GM18502 (cell line): ENCODE results near the gene SCUBE2.
A peak's percentile ranks its signal among the peaks of the same experiment; 100 is the strongest.
"Not testable (repeated sequence)": the region's sequence is repeated elsewhere in the genome, so short reads cannot be mapped to it uniquely, and the experiment has no call there.

ENCODE experiments used
- ATAC-seq: cut with Tn5 transposase; IDR thresholded peaks from one replicate; pipeline ENCODE4 v1.9.1; 2021; ENCODE audit warnings: mild to moderate bottlenecking; ENCODE audit not compliant: unreplicated experiment, poor library complexity

The SCUBE2 gene

GRCh38 chr11:9016916-9017642, 74.3 kb downstream of the SCUBE2 start:
- ATAC-seq: no peak

GRCh38 chr11:9015677-9016076, 75.7 kb downstream of the SCUBE2 start:
- peak; percentile 81 for ATAC-seq

GRCh38 chr11:9014826-9015225, 76.6 kb downstream of the SCUBE2 start:
- no peak for ATAC-seq

GRCh38 chr11:9013373-9013772, 78.0 kb downstream of the SCUBE2 start:
- no peak for ATAC-seq

DNA sequence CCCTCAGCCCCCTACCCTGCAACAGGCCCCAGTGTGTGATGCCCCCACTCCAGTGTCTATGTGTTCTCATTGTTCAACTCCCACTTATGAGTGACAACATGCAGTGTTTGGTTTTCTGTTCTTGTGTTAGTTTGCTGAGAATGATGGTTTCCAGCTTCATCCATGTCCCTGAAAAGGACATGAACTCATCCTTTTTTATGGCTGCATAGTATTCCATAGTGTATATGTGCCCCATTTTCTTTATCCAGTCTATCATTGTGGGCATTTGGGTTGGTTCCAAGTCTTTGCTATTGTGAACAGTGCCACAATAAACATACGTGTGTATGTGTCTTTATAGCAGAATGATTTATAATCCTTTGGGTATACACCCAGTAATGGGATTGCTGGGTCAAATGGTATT, 81.9 kb downstream of the SCUBE2 start:
- ATAC-seq: not testable (repeated sequence)

DNA sequence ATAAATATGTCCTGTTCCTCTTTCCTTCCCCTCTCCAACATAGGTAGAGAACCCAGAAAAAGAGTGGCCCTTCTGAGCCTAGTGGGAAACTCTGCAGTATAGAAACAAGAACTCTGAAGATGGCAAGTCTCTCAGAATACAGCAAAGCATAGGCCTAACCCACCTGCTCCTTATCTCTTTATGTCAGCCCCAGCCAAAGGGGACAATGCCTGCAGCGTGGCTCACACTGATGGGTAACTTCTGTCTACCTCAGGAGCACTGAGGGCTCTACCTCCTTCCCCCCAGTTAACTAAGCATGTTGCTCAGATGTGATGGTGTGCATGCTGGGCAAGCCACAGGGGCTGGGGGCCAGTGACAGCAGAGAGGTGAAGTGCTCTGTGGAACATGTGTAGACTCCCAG, 82.7 kb downstream of the SCUBE2 start:
- no peak for ATAC-seq

GRCh38 chr11:9008011-9008550, 83.3 kb downstream of the SCUBE2 start:
- ATAC-seq: no peak

- ATAC-seq: no peak
Observed at GRCh38 chr11:9005087-9005486, 86.3 kb downstream of the SCUBE2 start.

DNA sequence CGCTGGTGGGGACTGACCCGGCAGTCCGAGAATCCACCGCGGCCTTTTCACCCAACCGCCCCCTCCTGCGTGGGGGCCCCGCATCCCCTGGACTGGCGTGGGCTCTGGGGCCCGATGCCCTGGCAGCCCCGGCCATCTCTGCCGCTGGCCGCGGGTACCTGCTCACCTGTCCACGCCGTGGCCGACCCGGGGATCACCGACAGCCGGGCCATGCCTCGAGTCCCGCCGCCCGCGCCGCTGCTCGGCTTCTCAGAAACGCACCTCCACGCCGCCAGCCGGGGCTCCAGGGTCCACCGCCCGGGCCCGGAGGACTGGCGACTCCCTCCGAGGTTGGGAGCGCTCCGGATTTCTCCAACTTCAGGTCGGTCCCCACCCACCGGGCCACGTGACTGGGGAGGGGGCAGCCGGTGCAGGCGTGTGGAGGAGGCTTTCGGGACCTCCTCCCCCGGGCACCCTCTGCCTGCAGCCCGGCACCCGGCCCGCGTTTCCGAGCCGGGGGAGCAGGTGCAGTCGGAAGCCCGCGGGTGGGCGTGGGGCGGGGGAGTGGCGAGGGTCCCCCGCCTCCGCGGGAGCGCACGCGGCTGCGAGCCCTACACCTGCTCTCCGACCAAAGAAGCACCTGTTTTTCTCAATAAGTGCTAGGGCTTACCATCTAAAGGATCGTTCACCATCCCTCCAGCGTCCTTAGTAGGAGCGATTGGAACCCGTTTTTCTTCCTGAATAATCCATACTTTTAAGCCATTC, 87.0 kb downstream of the SCUBE2 start:
- ATAC-seq: peak; percentile 8

DNA sequence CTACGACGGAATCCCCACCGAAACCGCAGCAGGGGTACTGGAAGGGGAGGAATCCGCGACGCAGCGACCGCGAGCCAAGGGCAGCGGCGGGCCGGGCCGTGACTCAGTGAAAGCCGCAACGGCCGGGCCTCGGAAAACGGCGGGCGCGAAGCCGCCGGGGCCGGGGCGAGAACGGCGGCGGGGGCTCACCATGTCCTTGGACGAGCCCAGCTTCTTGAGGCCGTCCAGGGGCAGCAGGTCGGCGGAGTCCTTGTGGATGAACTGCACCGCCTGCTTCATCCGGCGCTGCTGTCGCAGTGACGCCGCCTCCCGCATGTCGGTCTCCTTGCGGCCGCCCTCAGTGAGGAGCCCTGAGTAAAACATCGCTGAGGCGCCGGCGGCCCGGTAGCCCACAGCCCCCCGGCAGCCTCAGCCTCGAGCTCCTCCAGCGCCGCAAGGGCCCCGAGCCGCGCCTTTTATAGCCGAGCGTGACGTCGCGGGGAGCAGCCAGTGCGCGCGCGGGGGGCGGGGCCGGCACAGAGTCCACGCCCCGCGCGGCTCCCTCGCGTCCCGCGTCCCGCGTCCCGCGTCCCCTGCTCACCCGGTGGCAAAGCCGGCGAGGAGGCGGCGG, 87.7 kb downstream of the SCUBE2 start, which contains the start of gene NRIP3:
Gene NRIP3, minus strand, starts transcription at position 429 of the 610 bp plus-strand sequence. Its CDS starts 66 bp downstream, at position 363.
- peak; percentile 59 for ATAC-seq

- ATAC-seq: peak; percentile 20
Observed at GRCh38 chr11:9002920-9003572, 88.4 kb downstream of the SCUBE2 start.

GRCh38 chr11:9001736-9002135, 89.7 kb downstream of the SCUBE2 start:
- ATAC-seq: no peak

DNA sequence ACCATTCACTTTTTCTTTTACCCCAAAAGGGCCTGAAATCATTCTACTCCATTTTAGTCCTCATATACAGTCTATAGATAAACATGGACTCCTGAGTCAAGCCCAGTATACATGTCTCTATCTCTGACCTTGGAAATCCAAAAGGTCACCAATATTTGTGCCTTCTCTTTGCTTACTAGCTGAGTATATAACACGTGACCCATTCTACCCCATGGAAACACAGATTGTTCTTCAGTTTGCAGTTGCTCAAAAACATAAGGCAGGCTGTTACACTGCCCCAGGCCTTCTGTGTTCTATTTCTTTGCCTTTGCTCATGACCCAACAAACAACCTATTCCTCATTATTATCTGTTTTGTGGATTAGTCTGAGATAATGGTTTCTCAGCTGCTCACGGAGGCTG, 93.4 kb downstream of the SCUBE2 start:
- no peak for ATAC-seq

DNA sequence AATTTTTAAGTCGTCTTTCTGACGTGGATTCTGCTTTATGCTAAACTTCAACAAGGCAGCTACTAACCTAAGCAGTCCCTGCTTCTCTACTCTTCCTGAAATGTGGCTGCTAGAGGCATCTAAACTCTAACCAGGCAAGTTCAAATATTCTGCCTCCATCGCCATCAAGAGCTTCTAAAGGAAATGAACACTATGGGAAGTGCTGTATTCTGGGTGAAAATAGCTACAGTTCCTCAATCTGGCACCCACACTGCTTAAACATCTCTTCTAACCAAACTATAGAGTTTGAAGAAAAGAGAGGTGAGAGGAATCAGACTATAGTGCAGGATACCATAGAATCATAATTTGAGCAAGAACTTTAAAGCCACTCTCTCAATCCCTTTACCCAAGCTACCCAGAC, 93.9 kb downstream of the SCUBE2 start:
- no peak for ATAC-seq

DNA sequence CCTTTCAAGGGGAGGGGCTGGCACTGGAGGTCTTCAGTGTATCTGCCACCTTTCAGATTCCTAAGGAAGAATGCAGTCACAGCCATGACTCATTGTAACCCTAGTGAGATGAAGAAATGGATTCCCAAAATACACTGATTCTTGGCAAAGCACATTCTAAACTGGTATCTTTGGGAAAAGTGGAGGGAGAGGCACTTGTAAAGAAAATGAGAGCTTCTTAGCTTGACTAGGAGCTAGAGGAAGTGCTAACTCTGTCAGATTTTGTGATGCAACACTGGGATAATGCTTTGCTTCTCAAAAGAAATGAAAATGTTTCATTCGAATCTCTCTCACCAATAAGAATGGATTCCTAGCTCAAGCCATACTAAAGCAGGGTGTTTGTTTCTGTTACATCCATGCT, 101.9 kb downstream of the SCUBE2 start:
- ATAC-seq: no peak

DNA sequence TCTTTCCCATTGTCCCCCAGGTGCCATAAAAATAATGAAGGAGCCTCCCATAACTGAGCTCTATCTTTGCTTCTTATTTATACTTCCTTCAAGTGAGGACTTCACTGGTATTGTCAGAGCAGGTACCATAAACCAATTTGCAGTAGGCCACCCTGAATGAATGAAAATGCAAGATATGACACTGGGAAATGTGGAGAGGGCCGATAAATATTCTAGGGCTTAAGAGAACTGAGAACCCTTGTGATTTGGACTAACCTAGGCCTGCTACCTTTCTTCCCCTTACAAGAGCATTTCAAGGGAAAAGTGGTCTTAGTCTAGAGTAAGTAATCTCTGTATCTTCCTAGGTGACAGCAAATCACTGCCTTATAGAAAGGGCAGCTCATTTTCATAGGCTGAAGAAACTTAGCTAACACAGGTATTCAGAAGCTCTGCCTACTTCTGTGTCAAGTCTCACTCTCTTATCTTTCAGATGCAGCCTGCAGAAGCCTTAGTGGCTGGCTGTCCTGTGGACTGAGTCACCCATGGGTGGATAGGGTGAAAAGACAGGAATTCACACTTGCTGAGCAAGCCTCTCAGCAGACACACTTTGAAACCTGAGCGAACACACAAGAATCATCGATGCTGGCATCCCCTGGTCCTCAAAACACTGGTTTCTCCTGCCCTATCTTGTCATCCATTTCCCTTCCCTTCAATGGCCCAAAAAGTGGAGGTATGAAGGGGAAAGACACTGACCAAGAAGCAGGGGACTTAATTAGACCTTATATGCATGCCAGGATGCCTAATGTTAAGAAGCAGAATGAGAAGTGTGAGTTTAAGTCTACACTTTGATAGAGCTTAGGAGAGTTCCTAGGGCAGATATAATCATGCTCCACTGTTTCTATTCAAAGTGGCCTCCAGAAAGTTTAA, 102.8 kb downstream of the SCUBE2 start:
- no peak for ATAC-seq

DNA sequence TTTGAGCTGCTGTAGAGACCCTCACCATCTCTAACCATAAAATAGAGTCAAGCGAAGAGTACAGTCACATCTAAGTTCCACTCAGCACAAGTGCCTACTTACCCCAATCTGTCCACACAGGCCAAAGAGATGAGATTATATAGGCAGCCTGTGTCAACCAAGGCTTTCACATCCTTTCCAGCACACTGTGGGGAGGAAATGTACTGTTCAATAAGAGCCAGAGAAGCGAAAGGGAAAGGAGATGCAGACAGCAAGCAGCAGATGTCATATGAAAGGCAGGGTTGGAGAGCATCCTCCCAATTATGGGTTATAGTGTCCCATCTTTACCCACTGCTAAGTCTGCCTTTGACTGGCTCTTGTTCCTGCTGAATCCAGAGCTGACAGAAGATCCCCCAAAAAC, 104.0 kb downstream of the SCUBE2 start:
- no peak for ATAC-seq

GRCh38 chr11:8986772-8987171, 104.6 kb downstream of the SCUBE2 start:
- ATAC-seq: not testable (repeated sequence)

DNA sequence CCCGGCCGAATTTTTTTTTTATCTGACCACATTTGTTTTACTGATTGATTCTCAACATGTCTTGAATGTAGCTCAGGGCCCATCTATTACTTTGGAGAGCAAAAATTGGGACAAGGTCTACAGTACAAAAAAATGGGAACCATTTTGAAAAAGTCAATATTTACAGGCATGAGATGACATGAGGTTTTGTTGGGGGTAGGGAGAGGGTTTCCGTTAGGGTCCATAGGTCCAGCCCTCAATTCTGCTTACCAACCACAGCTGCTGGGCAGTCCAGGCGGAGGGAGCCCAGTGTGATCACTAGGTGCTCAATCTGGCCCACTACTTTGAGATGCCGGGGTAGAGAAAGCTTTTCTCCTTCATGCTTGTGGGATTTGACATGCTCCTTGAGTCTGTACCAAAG, 105.9 kb downstream of the SCUBE2 start:
- ATAC-seq: no peak

- no peak for ATAC-seq
Observed at GRCh38 chr11:8983552-8983951, 107.8 kb downstream of the SCUBE2 start.
